Hepatocyte (in vitro differentiated cells): ENCODE data around the gene AP1G2.
"Not testable (repeated sequence)": the region's sequence is repeated elsewhere in the genome, so short reads cannot be mapped to it uniquely, and the experiment has no call there.

Source experiments
- EZH2 ChIP-seq: fragments of 200-600 bp; sonication (generic); IDR thresholded peaks from 2 replicates; pipeline ENCODE4 v1.6.1; 2016; ENCODE audit warnings: antibody characterized with exemption, mild to moderate bottlenecking, borderline replicate concordance
- EZH2phosphoT487 ChIP-seq: fragments of 200-600 bp; sonication (generic); IDR thresholded peaks from one replicate; pipeline ENCODE4 v1.6.1; 2018; ENCODE audit warnings: antibody characterized with exemption, mild to moderate bottlenecking, low read depth, moderate library complexity; ENCODE audit not compliant: unreplicated experiment, severe bottlenecking
- TF ChIP-seq, protein P1 (sequence below): fragments of 200-600 bp; sonication (generic); IDR thresholded peaks from 2 replicates; pipeline ENCODE4 v1.5.1; 2016; ENCODE audit warnings: antibody characterized with exemption, mild to moderate bottlenecking; ENCODE audit not compliant: poor library complexity

DNA sequence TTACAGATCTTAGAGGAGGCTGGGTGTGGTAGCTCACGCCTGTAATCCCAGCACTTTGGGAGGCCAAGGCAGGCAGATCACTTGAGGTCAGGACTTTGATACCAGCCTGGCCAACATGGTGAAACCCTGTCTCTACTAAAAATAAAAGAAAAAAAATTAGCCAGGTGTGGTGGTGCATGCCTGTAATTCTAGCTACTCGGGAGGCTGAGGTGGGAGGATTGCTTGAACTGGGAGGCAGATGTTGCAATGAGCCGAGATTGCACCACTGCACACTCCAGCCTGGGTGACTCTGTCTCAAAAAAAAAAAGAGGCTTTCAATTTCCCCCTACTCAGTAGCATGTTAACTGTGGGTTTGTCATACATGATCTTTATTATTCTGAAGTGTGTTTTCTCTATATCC lies 26.6 kb upstream of the AP1G2 start:
- not testable (repeated sequence) for TF ChIP-seq EZH2, EZH2phosphoT487
- TF ChIP-seq, protein P1, sequence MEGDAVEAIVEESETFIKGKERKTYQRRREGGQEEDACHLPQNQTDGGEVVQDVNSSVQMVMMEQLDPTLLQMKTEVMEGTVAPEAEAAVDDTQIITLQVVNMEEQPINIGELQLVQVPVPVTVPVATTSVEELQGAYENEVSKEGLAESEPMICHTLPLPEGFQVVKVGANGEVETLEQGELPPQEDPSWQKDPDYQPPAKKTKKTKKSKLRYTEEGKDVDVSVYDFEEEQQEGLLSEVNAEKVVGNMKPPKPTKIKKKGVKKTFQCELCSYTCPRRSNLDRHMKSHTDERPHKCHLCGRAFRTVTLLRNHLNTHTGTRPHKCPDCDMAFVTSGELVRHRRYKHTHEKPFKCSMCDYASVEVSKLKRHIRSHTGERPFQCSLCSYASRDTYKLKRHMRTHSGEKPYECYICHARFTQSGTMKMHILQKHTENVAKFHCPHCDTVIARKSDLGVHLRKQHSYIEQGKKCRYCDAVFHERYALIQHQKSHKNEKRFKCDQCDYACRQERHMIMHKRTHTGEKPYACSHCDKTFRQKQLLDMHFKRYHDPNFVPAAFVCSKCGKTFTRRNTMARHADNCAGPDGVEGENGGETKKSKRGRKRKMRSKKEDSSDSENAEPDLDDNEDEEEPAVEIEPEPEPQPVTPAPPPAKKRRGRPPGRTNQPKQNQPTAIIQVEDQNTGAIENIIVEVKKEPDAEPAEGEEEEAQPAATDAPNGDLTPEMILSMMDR, result not testable (repeated sequence)
